CD4-positive, alpha-beta T cell (primary cell): ENCODE measurements around the gene FOXO3. TPM values are rescaled to one million over a fixed set of nuclear protein-coding genes. Genes with fewer than 3 reads are reported as not detected.

Experiments
- ATAC-seq: fragments of 200-7000 bp; cut with Tn5 transposase; one replicate; pipeline ENCODE4 v1.10.0; 2022; ENCODE audit warnings: mild to moderate bottlenecking; ENCODE audit not compliant: poor library complexity
- CTCF ChIA-PET: fragments of 350-600 bp; sonication (Branson Sonifier 250); formaldehyde crosslinking; loops from one replicate; lab custom pipeline; 2021; ENCODE audit warnings: antibody characterized with exemption, inconsistent platforms; lab: Charles Lee
- POLR2A ChIA-PET: fragments of 350-600 bp; sonication (Branson Sonifier 250); formaldehyde crosslinking; loops from one replicate; lab custom pipeline; 2021; ENCODE audit warnings: antibody characterized with exemption, inconsistent platforms; lab: Charles Lee
- DNase-seq, 14 experiments: peaks; one replicate each; pipeline ENCODE4 v3.0.0-alpha.2; 2013 to 2020; ENCODE audit warnings: mixed read lengths in 2 of 14
- H3K27ac ChIP-seq, 2 donors: one replicate each; pipeline versions ENCODE4 v1.5.1 to v1.7.0; 2013; ENCODE audit warnings: low read length in 2 of 2, low read depth in 1 of 2, mild to moderate bottlenecking in 1 of 2
- H3K27me3 ChIP-seq, 2 experiments: 1 replicate in 1 of 2; 2 replicates in 1 of 2; pipeline versions ENCODE4 v1.6.1 to v1.7.0; 2013; ENCODE audit warnings: low read length in 2 of 2, control low read depth in 1 of 2, mild to moderate bottlenecking in 1 of 2, moderate library complexity in 1 of 2; ENCODE audit not compliant: insufficient read depth in 2 of 2, control insufficient read depth in 1 of 2
- H3K36me3 ChIP-seq: one replicate; pipeline ENCODE4 v1.6.1; 2013; ENCODE audit warnings: low read length, control low read depth; ENCODE audit not compliant: insufficient read depth
- H3K4me1 ChIP-seq: one replicate; pipeline ENCODE4 v1.6.1; 2013; ENCODE audit warnings: low read length, control low read depth; ENCODE audit not compliant: insufficient read depth
- H3K4me3 ChIP-seq: one replicate; pipeline ENCODE4 v1.5.1; 2013; ENCODE audit warnings: mild to moderate bottlenecking, low read length, moderate library complexity
- H3K9me3 ChIP-seq, 2 experiments: 1 replicate in 1 of 2; 2 replicates in 1 of 2; pipeline versions ENCODE4 v1.6.1 to v1.7.0; 2013; ENCODE audit warnings: low read length in 2 of 2, mild to moderate bottlenecking in 2 of 2, control low read depth in 1 of 2, moderate library complexity in 1 of 2; ENCODE audit not compliant: control insufficient read depth in 1 of 2, insufficient read depth in 1 of 2
- H3K27ac Mint-ChIP-seq: one replicate; pipeline ENCODE4 v1.8.0; 2020; ENCODE audit warnings: mixed read lengths
- H3K27me3 Mint-ChIP-seq: one replicate; pipeline ENCODE4 v1.8.0; 2021; ENCODE audit warnings: mixed read lengths
- H3K36me3 Mint-ChIP-seq: one replicate; pipeline ENCODE4 v1.8.0; 2021; ENCODE audit warnings: low read depth, mixed read lengths
- H3K4me1 Mint-ChIP-seq: one replicate; pipeline ENCODE4 v1.8.0; 2021; ENCODE audit warnings: low read depth, mixed read lengths
- H3K4me3 Mint-ChIP-seq: one replicate; pipeline ENCODE4 v1.8.0; 2020; ENCODE audit warnings: mild to moderate bottlenecking, mixed read lengths
- H3K9me3 Mint-ChIP-seq: one replicate; pipeline ENCODE4 v1.8.0; 2020; ENCODE audit warnings: mixed read lengths
- CTCF ChIP-seq: fragments of 200-600 bp; IDR thresholded peaks from one replicate; pipeline ENCODE4 v1.8.0; 2022; ENCODE audit warnings: antibody characterized with exemption, mild to moderate bottlenecking
- intact Hi-C, 2 experiments: fragments of 100-400 bp; cut with DNase I in 1 of 2; cut with micrococcal nuclease in 1 of 2; formaldehyde crosslinking; loops; one replicate each; pipeline versions ENCODE4 v1.15.1 to v1.9.0; 2023 to 2025; cut with DNase I, micrococcal nuclease
- total RNA-seq, 174 experiments: library from RNA in 2 of 174; stranded (reverse) in 2 of 174; gene quantifications; one replicate each; pipeline ENCODE4 v1.2.3 and lab custom pipeline; 2021 to 2026

The FOXO3 gene
- total RNA-seq, 2 experiments from 2014 or later = 24.3 to 25.3 TPM

- intact Hi-C loops = loop anchor here in 1 of 2 experiments (5.0 kb wide), 1 partner anchor 52 kb away; no protein-coding TSS in a partner anchor
- Mint-ChIP-seq H3K27me3 (no peaks in the 10 kb centered on the region), H3K4me1 (peaks cover 79% of the 10 kb centered on the region), H3K36me3 (no peaks in the 10 kb centered on the region), H3K9me3 (no peaks in the 10 kb centered on the region), H3K4me3 (no peak overlapping the region), H3K27ac (no peak overlapping the region)
- no peak overlapping the region for H3K4me3 ChIP-seq
- DNase-seq = no peak
- POLR2A ChIA-PET = no interaction called here
- H3K27ac ChIP-seq = no peak overlapping the region
- H3K36me3 ChIP-seq = no peaks in the 10 kb centered on the region
- H3K9me3 ChIP-seq = no peaks in the 10 kb centered on the region
- CTCF ChIA-PET = interaction anchor here (1.1 kb wide), 1 partner anchor 18 kb away, joined by 4 read pairs; no protein-coding TSS in a partner anchor
- peaks cover 23% of the 10 kb centered on the region for H3K4me1 ChIP-seq
- no peaks in the 10 kb centered on the region for H3K27me3 ChIP-seq
- ATAC-seq = no peak
- no peak for TF ChIP-seq CTCF
Observed at GRCh38 chr6:108619431-108620197, 58.9 kb downstream of the FOXO3 start.

GRCh38 chr6:108621117-108621516 is 60.4 kb downstream of the FOXO3 start:
- H3K36me3 ChIP-seq = no peaks in the 10 kb centered on the region
- no peaks in the 10 kb centered on the region for H3K27me3 ChIP-seq
- DNase-seq (peak in 3 of 14 experiments; percentile 14 to 69 (median 46)), ATAC-seq (no peak)
- H3K4me3 ChIP-seq = no peak overlapping the region
- no peaks in the 10 kb centered on the region for H3K27me3 Mint-ChIP-seq
- H3K9me3 Mint-ChIP-seq = no peaks in the 10 kb centered on the region
- H3K4me1 Mint-ChIP-seq = peaks cover 83% of the 10 kb centered on the region
- peaks cover 26% of the 10 kb centered on the region for H3K4me1 ChIP-seq
- no peak for TF ChIP-seq CTCF
- no peak overlapping the region for H3K27ac ChIP-seq
- H3K27ac Mint-ChIP-seq = no peak overlapping the region
- no peak overlapping the region for H3K4me3 Mint-ChIP-seq
- CTCF ChIA-PET = no interaction called here
- H3K36me3 Mint-ChIP-seq = no peaks in the 10 kb centered on the region
- no peaks in the 10 kb centered on the region for H3K9me3 ChIP-seq
- intact Hi-C loops = no loop called here
- POLR2A ChIA-PET = no interaction called here

- DNase-seq (peak in 3 of 14 experiments; percentile 10 to 69 (median 60)), ATAC-seq (no peak)
- H3K36me3 Mint-ChIP-seq = no peaks in the 10 kb centered on the region
- no peaks in the 10 kb centered on the region for H3K9me3 ChIP-seq
- peaks cover 33% of the 10 kb centered on the region for H3K4me1 ChIP-seq
- H3K36me3 ChIP-seq = no peaks in the 10 kb centered on the region
- ChIA-PET POLR2A (no interaction called here), CTCF (interaction anchor here (0.7 kb wide), 1 partner anchor 121 kb away, joined by 3 read pairs; no protein-coding TSS in a partner anchor)
- H3K27me3 Mint-ChIP-seq = no peaks in the 10 kb centered on the region
- H3K9me3 Mint-ChIP-seq = no peaks in the 10 kb centered on the region
- peaks cover 84% of the 10 kb centered on the region for H3K4me1 Mint-ChIP-seq
- H3K27ac ChIP-seq = no peak overlapping the region
- TF ChIP-seq CTCF = no peak
- no peak overlapping the region for H3K27ac Mint-ChIP-seq
- H3K27me3 ChIP-seq = no peaks in the 10 kb centered on the region
- no peak overlapping the region for H3K4me3 Mint-ChIP-seq
- intact Hi-C loops = no loop called here
- no peak overlapping the region for H3K4me3 ChIP-seq
Observed at GRCh38 chr6:108622641-108623298, 62.1 kb downstream of the FOXO3 start.
